Endothelial cell of umbilical vein (primary cell): ENCODE measurements around the gene RXFP4. TPM values are rescaled to one million over a fixed set of nuclear protein-coding genes. Genes with fewer than 3 reads are reported as not detected.

Experiments
- BruUV-seq: library from RNA; stranded (reverse); fragments of 400-500 nt; replicated peaks from 2 replicates; lab custom pipeline; 2021; lab: Mats Ljungman, UMichigan
- CTCF ChIA-PET: fragments of 300-600, 350-600 bp; sonication (Branson Sonifier 250); formaldehyde crosslinking; loops from one replicate; lab custom pipeline; 2021; ENCODE audit warnings: antibody characterized with exemption, inconsistent platforms; lab: Charles Lee
- POLR2A ChIA-PET: fragments of 300-600, 350-600 bp; sonication (Branson Sonifier 250); formaldehyde crosslinking; loops from one replicate; lab custom pipeline; 2021; ENCODE audit warnings: antibody characterized with exemption, inconsistent platforms; lab: Charles Lee
- DNase-seq: peaks from one replicate; pipeline ENCODE4 v3.0.0-alpha.2; 2011; ENCODE audit warnings: low read depth, low spot score
- FAIRE-seq: peaks from 2 replicates; lab custom pipeline; 2011; peaks lifted over from hg19 to GRCh38; lab: Jason Lieb, UNC
- H2AFZ ChIP-seq: 2 replicates; pipeline ENCODE4 v1.6.0; 2012; ENCODE audit warnings: low read depth, low read length, control low read depth, inconsistent platforms
- H3K27ac ChIP-seq: 2 replicates; pipeline ENCODE4 v1.5.1; 2011; ENCODE audit warnings: low read depth, mild to moderate bottlenecking, control low read depth, low read length, moderate library complexity; ENCODE audit not compliant: insufficient read depth
- H3K27me3 ChIP-seq, 2 experiments: 2 replicates each; pipeline versions ENCODE4 v1.6.0 to v1.6.1; 2011; ENCODE audit warnings: low read length in 2 of 2, mixed read lengths in 1 of 2; ENCODE audit not compliant: control insufficient read depth in 2 of 2, insufficient read depth in 2 of 2
- H3K36me3 ChIP-seq, 2 experiments: 2 replicates in 1 of 2; 3 replicates in 1 of 2; pipeline ENCODE4 v1.5.1; 2011; ENCODE audit warnings: low read length in 2 of 2, mild to moderate bottlenecking in 1 of 2, moderate library complexity in 1 of 2; ENCODE audit not compliant: control insufficient read depth in 2 of 2, insufficient read depth in 2 of 2; ENCODE audit errors: extremely low read depth in 1 of 2
- H3K4me1 ChIP-seq: 3 replicates; pipeline ENCODE4 v1.5.1; 2011; ENCODE audit warnings: mild to moderate bottlenecking, low read length; ENCODE audit not compliant: control insufficient read depth, insufficient read depth; ENCODE audit errors: extremely low read depth
- H3K4me2 ChIP-seq: 2 replicates; pipeline ENCODE4 v1.6.1; 2011; ENCODE audit warnings: low read length, control low read depth, mixed read lengths; ENCODE audit not compliant: insufficient read depth
- H3K4me3 ChIP-seq, 3 experiments: fragments of 200-600 bp in 1 of 3; sonication (generic), shearing (Covaris generic) in 1 of 3; replicated peaks in 1 of 3; 2 replicates each; pipeline ENCODE4 v1.5.1; 2011 to 2016; ENCODE audit warnings: control low read depth in 3 of 3, low read length in 3 of 3, mild to moderate bottlenecking in 2 of 3, inconsistent platforms in 1 of 3, low read depth in 1 of 3, moderate library complexity in 1 of 3; ENCODE audit not compliant: insufficient read depth in 1 of 3
- H3K79me2 ChIP-seq: 2 replicates; pipeline ENCODE4 v1.6.0; 2012; ENCODE audit warnings: low read length, inconsistent platforms; ENCODE audit not compliant: control insufficient read depth, insufficient read depth
- H3K9ac ChIP-seq: replicated peaks from 2 replicates; pipeline ENCODE3; 2011; ENCODE audit warnings: low read length, control low read depth; ENCODE audit not compliant: insufficient read depth; ENCODE audit errors: extremely low read depth
- H3K9me1 ChIP-seq: replicated peaks from 3 replicates; pipeline ENCODE4 v1.6.0; 2011; ENCODE audit warnings: mild to moderate bottlenecking, low read length; ENCODE audit not compliant: control insufficient read depth, insufficient read depth; ENCODE audit errors: extremely low read depth
- H3K9me3 ChIP-seq: replicated peaks from 2 replicates; pipeline ENCODE4 v1.5.1; 2012; ENCODE audit warnings: low read length, inconsistent platforms; ENCODE audit not compliant: control insufficient read depth, insufficient read depth
- H4K20me1 ChIP-seq: replicated peaks from 2 replicates; pipeline ENCODE3; 2011; ENCODE audit warnings: mild to moderate bottlenecking, low read length; ENCODE audit not compliant: control insufficient read depth, insufficient read depth; ENCODE audit errors: extremely low read depth
- CTCF ChIP-seq, 2 donors: IDR thresholded peaks; 1 replicate in 1 of 2; 2 replicates in 1 of 2; pipeline ENCODE4 v1.5.1; 2011; ENCODE audit warnings: low read length in 2 of 2, mild to moderate bottlenecking in 2 of 2, moderate library complexity in 2 of 2, control low read depth in 1 of 2, inconsistent platforms in 1 of 2, low read depth in 1 of 2; ENCODE audit not compliant: insufficient read depth in 1 of 2; ENCODE audit errors: extremely low read depth in 1 of 2
- EZH2 ChIP-seq: IDR thresholded peaks from 2 replicates; pipeline ENCODE4 v1.6.1; 2012; ENCODE audit warnings: borderline replicate concordance, low read depth, mild to moderate bottlenecking, moderate library complexity, low read length, inconsistent platforms; ENCODE audit not compliant: severe bottlenecking
- FOS ChIP-seq: IDR thresholded peaks from 2 replicates; pipeline ENCODE4 v1.6.1; 2011; ENCODE audit warnings: mild to moderate bottlenecking, low read length, moderate library complexity, borderline replicate concordance; ENCODE audit not compliant: insufficient read depth
- GATA2 ChIP-seq: IDR thresholded peaks from 2 replicates; pipeline ENCODE4 v1.7.0; 2011; ENCODE audit warnings: low read depth, mild to moderate bottlenecking, moderate library complexity, mixed read lengths, low read length; ENCODE audit not compliant: insufficient read length, insufficient read depth
- JUN ChIP-seq: IDR thresholded peaks from 2 replicates; pipeline ENCODE4 v1.6.1; 2011; ENCODE audit warnings: borderline replicate concordance, low read depth; ENCODE audit not compliant: insufficient read length, insufficient read depth
- MAX ChIP-seq: IDR thresholded peaks from 2 replicates; pipeline ENCODE4 v1.6.1; 2011; ENCODE audit not compliant: insufficient read depth, insufficient read length
- MYC ChIP-seq: IDR thresholded peaks from one replicate; pipeline ENCODE4 v1.6.1; 2011; ENCODE audit warnings: mild to moderate bottlenecking, low read depth, low read length
- POLR2A ChIP-seq: IDR thresholded peaks from 2 replicates; pipeline ENCODE4 v1.6.1; 2012; ENCODE audit warnings: low read depth, mild to moderate bottlenecking, control low read depth, low read length
- POLR2AphosphoS5 ChIP-seq: IDR thresholded peaks from 2 replicates; pipeline ENCODE4 v1.6.1; 2012; ENCODE audit warnings: low read depth, mild to moderate bottlenecking, control low read depth, low read length, moderate library complexity; ENCODE audit not compliant: insufficient read depth
- dilution Hi-C: fragments of 300-500 bp; cut with MboI; formaldehyde crosslinking; loops from one replicate; pipeline ENCODE4 v1.15.0; 2019; ENCODE audit warnings: low sequenced_read_pairs; ENCODE audit not compliant: extremely low pct_ligation_motif_present
- intact Hi-C: fragments of 100-400 bp; cut with micrococcal nuclease; formaldehyde crosslinking; loops from one replicate; pipeline ENCODE4 v1.10.0; 2022
- polyA plus RNA-seq, 4 experiments: library from polyadenylated mRNA; depleted of rRNA in 3 of 4; stranded (reverse) in 3 of 4; unstranded in 1 of 4; fragments of >200 nt; gene quantifications; 2 replicates each; pipeline versions ENCODE4 v1.2.1 to v1.2.3, GENCODE V29; 2011 to 2012; ENCODE audit warnings: missing spikeins in 1 of 4
- total RNA-seq: library from RNA; stranded (reverse); gene quantifications from 2 replicates; pipeline ENCODE4 v1.2.3, GENCODE V29; 2021

RXFP4 gene
- total and polyA plus RNA-seq, 2 donors (not counting 3 experiments of a cell fraction or from before 2014, with no cell fraction given), result not detected

- CTCF ChIA-PET, result interaction anchor here (1.0 to 5.5 kb wide), 11 partner anchors 7 to 258 kb away, joined by 3 to 41 read pairs (median 4); partner anchors contain the start of genes ARHGEF2 and UBQLN4
- Histone ChIP-seq H2AFZ (no peak overlapping the region), H3K9me3 (no peaks in the 10 kb centered on the region), H3K4me1 (peaks cover 64% of the 10 kb centered on the region), H3K4me2 (peak overlapping the region; percentile 66), H3K27ac (peak overlapping the region; percentile 91), H3K9me1 (no peaks in the 10 kb centered on the region), H3K9ac (peak overlapping the region; percentile 61), H3K4me3 (no peak overlapping the region), H4K20me1 (no peaks in the 10 kb centered on the region), H3K36me3 (peaks cover 14 to 31% of the 10 kb centered on the region in 2 experiments), H3K79me2 (peaks cover 52% of the 10 kb centered on the region), H3K27me3 (no peaks in the 10 kb centered on the region)
- FAIRE-seq (peak; percentile 95), DNase-seq (peak; percentile 77)
- BruUV-seq, result no TSS peak
- no peak for TF ChIP-seq FOS
- peak; percentile 50 for TF ChIP-seq POLR2A
- peak; percentile 46 for TF ChIP-seq POLR2AphosphoS5
- TF ChIP-seq EZH2, result no peak
- POLR2A ChIA-PET, result interaction anchor here (1.0 to 1.5 kb wide), 4 partner anchors 10 to 33 kb away, joined by 3 to 4 read pairs (median 4); partner anchors contain the start of genes ARHGEF2 and KHDC4
- dilution Hi-C loops, result no loop called here
- intact Hi-C loops, result loop anchor here (1.0 to 10.0 kb wide), 3 partner anchors 10 to 167 kb away; no protein-coding TSS in a partner anchor
These were observed 26.1 kb downstream of the RXFP4 start for GRCh38 chr1:155967341-155968050.

- Histone ChIP-seq H3K4me2 (peak overlapping the region; percentile 66), H4K20me1 (no peaks in the 10 kb centered on the region), H3K27ac (peak overlapping the region; percentile 91), H3K9me1 (no peaks in the 10 kb centered on the region), H3K27me3 (no peaks in the 10 kb centered on the region), H3K36me3 (peaks cover 14 to 27% of the 10 kb centered on the region in 2 experiments), H3K4me1 (peaks cover 61% of the 10 kb centered on the region), H3K9ac (peak overlapping the region; percentile 61), H3K4me3 (peak overlapping the region in 1 of 3 experiments; percentile 18), H2AFZ (no peak overlapping the region), H3K79me2 (peaks cover 58% of the 10 kb centered on the region), H3K9me3 (no peaks in the 10 kb centered on the region)
- FAIRE-seq (no peak), DNase-seq (no peak)
- ChIA-PET POLR2A (interaction anchor here (1.2 to 1.5 kb wide), 3 partner anchors 11 to 34 kb away, joined by 3 to 4 read pairs (median 4); partner anchors contain the start of genes ARHGEF2 and KHDC4), CTCF (interaction anchor here (0.7 to 5.5 kb wide), 11 partner anchors 9 to 843 kb away, joined by 3 to 41 read pairs (median 4); partner anchors contain the start of genes ARHGEF2 and UBQLN4)
- intact Hi-C loops, result loop anchor here (10.0 kb wide), 1 partner anchor 167 kb away; no protein-coding TSS in a partner anchor
- dilution Hi-C loops, result no loop called here
- TF ChIP-seq POLR2A, result no peak
- TF ChIP-seq MYC, result no peak
- TF ChIP-seq FOS, result no peak
- no peak for TF ChIP-seq POLR2AphosphoS5
- TF ChIP-seq EZH2, result no peak
- no peak for TF ChIP-seq GATA2
- no peak for TF ChIP-seq JUN
- no peak for TF ChIP-seq CTCF (IDR thresholded peaks at IDR 0.05; ENCODE audit: extremely low read depth in 1 of 2, insufficient read depth in 1 of 2, low read depth in 1 of 2, low read length in 2 of 2)
- TF ChIP-seq MAX, result no peak
- BruUV-seq, result TSS peak; percentile 58
These were observed 26.6 kb downstream of the RXFP4 start for GRCh38 chr1:155968051-155968400.
